ENCODE results near the gene SPRYD3. TPM values are rescaled to one million over a fixed set of nuclear protein-coding genes. Genes with fewer than 3 reads are reported as not detected.
A peak's percentile ranks its signal among the peaks of the same experiment; 100 is the strongest.

The SPRYD3 gene
- total and polyA plus RNA-seq, 3 experiments from 2014 or later = 40.1 to 63.0 (median 43.3) TPM

DNA sequence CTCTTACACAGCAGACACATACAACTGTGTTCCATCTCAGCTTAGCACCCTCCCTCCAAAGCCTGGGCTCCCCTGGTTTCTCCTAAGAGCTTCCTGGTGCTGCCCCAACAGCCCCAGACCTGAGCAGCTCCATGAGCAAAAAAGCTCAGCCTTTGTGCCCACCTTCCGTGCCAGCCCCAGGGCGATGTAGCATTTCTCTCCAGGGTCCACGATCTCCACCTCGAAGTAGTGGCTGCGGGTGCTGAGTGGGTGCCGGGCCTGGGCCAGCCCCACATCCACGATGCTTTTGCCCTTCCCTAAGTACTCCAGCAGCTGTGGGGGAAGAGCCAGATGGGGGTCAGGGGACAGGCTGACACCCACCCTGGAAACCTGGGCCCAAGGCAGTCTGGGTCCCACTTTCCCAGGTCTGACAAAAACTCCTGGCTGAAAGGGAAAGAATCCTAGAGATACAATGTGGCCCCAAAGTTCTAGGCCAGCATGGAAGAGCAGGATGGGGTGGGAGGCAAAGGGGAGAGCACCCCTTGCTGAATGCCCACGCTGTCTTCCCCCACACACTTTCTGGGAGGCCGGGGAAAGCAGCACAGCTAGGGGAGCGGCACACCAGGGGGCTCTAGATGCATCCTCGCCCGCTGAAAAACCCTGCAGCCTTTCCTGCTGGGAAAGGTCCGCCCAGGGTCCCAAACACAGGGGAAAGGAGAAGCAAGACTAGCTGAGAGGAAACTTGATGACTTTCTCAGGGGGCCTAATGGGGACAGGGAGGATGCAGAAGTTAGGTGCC is 11.0 kb downstream of the SPRYD3 start:
- Histone ChIP-seq H3K27me3 (ENCODE audit: insufficient read depth, low read length, poor library complexity, severe bottlenecking) (no peaks in the 10 kb centered on the region), H3K4me1 (ENCODE audit: insufficient read depth, low read length) (peaks cover 7% of the 10 kb centered on the region), H3K9me3 (ENCODE audit: low read length) (no peaks in the 10 kb centered on the region), H3K4me3 (ENCODE audit: low read length) (no peak overlapping the region), H3K36me3 (ENCODE audit: insufficient read depth, low read length) (peaks cover 21% of the 10 kb centered on the region), H3K27ac (ENCODE audit: low read depth, low read length) (no peak overlapping the region)
- ChIA-PET POLR2A (no interaction called here), CTCF (interaction anchor here (1.4 to 10.9 kb wide), 4 partner anchors 13 to 122 kb away, joined by 3 to 243 read pairs (median 37); partner anchors contain the start of genes EIF4B, IGFBP6 and SOAT2)
- Mint-ChIP-seq H3K4me3 (no peak overlapping the region), H3K36me3 (peaks cover 4 to 93% (median 9%) of the 10 kb centered on the region in 3 donors), H3K9me3 (no peaks in the 10 kb centered on the region), H3K4me1 (peaks cover 15 to 31% (median 28%) of the 10 kb centered on the region in 3 donors), H3K27me3 (no peaks in the 10 kb centered on the region), H3K27ac (peak overlapping the region in 3 of 8 donors; percentile 18 to 84 (median 19))
- peak in 1 of 5 donors; percentile 33 for DNase-seq

DNA sequence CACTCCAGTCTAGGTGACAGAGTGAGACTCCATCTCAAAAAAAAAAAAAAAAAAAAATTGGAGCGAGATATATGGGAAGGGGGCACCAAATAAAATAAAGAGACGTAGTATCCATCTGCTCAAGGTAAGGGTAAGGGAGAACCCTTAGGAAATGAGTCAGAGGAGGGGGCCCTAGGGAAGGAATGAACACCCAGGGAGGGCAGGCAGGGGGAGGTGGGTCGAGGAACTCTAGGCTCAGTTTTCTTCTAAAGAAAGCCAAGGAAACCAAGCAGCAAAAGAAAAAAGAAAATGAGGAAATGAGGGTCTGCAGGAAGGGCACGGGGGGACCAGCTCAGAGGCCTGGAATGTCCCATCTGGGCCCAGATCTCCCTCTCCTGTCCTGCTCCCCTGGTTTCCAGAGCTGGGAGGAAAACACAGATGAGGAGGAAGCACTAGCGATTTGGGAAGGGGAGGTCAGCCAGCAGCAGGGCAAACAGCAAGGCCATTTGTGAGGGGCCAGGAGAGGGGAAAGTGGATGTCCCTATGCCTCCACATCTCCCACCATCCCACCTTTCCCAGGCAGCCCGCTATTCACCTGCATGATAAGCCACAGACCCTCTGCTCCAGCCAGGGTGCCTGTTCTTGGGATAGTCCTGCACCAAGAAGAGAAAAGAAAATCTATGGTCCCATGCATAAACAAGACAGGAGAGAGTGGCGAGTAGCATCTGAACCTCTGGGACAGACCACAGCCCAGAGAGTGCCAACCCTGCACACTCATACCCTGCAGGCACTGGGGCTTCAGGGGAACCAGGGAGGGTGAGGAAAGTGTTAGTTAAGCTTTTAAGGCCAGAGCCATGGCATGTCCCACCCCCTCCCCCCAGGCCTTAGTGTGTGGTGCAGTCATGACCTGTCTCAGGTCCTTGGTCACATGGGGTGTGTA is 11.9 kb downstream of the SPRYD3 start:
- peaks cover 21% of the 10 kb centered on the region for H3K36me3 ChIP-seq (ENCODE audit: insufficient read depth, low read length)
- H3K27ac Mint-ChIP-seq = peak overlapping the region in 4 of 8 donors; percentile 27 to 95 (median 84)
- POLR2A ChIA-PET = no interaction called here

DNA sequence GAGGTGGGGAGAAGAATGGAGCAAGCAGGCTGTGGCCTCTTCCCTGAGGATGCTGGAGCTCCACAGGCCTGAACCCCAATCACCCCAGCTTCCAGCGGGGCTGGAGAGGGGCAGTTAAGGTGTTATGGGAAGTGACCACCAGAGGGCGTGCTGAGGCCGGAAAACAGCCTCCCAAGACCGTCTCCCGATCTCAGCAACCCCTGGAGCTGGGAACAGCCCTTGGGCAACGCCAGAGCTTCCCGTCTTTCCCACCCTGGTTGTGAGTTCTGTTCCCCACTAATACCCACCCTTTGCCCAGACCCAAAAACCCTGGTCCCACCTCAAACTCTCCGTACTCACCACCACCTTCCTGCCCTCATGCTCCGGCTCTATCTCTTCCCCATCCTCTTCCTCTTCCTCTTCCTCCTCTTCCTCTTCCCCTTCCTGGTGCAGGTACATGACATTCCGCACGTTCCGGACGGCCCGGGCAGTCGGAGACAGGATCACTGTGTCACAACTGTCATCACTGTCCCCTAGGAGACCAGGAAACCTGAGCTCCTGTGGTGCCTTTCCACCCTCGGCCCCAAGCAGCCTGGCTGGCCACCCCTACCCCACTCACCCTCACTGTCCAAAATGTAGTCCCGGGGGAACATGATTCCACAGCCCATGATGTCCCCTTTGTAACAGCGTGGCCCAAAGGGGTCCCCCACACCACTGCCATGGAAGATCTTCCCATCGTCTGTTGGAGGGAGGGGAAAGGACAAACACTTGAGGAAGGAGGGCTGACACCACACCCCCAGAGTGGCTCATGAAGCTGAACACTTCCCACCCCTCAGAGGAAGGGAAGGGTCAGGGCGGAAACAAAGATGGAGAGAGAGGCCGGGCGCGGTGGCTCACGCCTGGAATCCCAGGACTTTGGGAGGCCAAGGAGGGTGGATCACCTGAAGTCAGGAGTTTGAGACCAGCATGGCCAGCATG is 12.9 kb downstream of the SPRYD3 start:
- H3K27me3 ChIP-seq (ENCODE audit: insufficient read depth, low read length, poor library complexity, severe bottlenecking) = no peaks in the 10 kb centered on the region
- ChIA-PET CTCF (interaction anchor here (0.7 to 10.9 kb wide), 37 partner anchors 9 to 356 kb away, joined by 3 to 243 read pairs (median 5); partner anchors contain the start of genes AAAS, CSAD, ESPL1 and IGFBP6), POLR2A (interaction anchor here (0.6 to 1.3 kb wide), 4 partner anchors 13 to 70 kb away, joined by 3 to 7 read pairs (median 4); partner anchors contain the start of genes IGFBP6 and SPRYD3)
- H3K4me1 Mint-ChIP-seq = peaks cover 10 to 24% (median 17%) of the 10 kb centered on the region in 3 donors
- no peaks in the 10 kb centered on the region for H3K27me3 Mint-ChIP-seq
- H3K4me3 ChIP-seq (ENCODE audit: low read length) = no peak overlapping the region
- peak; percentile 51 to 74 (median 61) for DNase-seq
- H3K27ac ChIP-seq (ENCODE audit: low read depth, low read length) = no peak overlapping the region
- peaks cover 17% of the 10 kb centered on the region for H3K36me3 ChIP-seq (ENCODE audit: insufficient read depth, low read length)
- peaks cover 4 to 80% (median 4%) of the 10 kb centered on the region in 3 donors for H3K36me3 Mint-ChIP-seq
- no peaks in the 10 kb centered on the region for H3K9me3 Mint-ChIP-seq
- H3K4me1 ChIP-seq (ENCODE audit: insufficient read depth, low read length) = peaks cover 7% of the 10 kb centered on the region
- H3K9me3 ChIP-seq (ENCODE audit: low read length) = no peaks in the 10 kb centered on the region
- H3K4me3 Mint-ChIP-seq = no peak overlapping the region
- H3K27ac Mint-ChIP-seq = peak overlapping the region in 6 of 8 donors; percentile 64 to 91 (median 78)

More for the DNA sequence above, 11.9 kb downstream of the SPRYD3 start:
- Histone ChIP-seq H3K9me3 (ENCODE audit: low read length) (no peaks in the 10 kb centered on the region), H3K27me3 (ENCODE audit: insufficient read depth, low read length, poor library complexity, severe bottlenecking) (no peaks in the 10 kb centered on the region), H3K4me1 (ENCODE audit: insufficient read depth, low read length) (peaks cover 7% of the 10 kb centered on the region), H3K4me3 (ENCODE audit: low read length) (no peak overlapping the region), H3K27ac (ENCODE audit: low read depth, low read length) (no peak overlapping the region)
- Mint-ChIP-seq H3K27me3 (no peaks in the 10 kb centered on the region), H3K4me1 (peaks cover 12 to 25% (median 24%) of the 10 kb centered on the region in 3 donors), H3K36me3 (peaks cover 4 to 90% (median 7%) of the 10 kb centered on the region in 3 donors), H3K9me3 (no peaks in the 10 kb centered on the region), H3K4me3 (no peak overlapping the region)
- CTCF ChIA-PET = interaction anchor here (1.1 to 10.9 kb wide), 14 partner anchors 8 to 278 kb away, joined by 3 to 243 read pairs (median 8); partner anchors contain the start of genes ESPL1, IGFBP6, SOAT2 and SPRYD3
- DNase-seq = peak in 1 of 5 donors; percentile 20

DNA sequence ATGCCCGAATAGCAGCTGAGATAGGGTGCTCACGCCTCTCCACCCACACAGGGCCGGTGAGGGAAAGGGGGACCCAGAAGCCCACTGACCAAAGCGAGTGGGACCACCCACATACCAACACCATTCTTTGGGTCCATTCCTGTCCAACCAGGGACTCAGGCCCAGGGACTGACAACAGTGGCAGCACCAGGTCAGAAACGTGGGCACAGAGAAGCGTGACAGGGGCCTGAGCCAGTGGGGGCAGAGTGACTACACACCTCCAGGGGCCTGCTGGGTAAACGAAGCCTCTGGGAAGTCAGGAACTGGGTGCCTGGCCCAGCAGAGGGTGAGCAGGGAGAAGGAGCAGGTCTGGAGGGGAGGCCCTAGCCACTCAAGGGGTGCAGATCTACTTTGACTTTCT is 13.7 kb downstream of the SPRYD3 start:
- no peak overlapping the region for H3K4me3 ChIP-seq (ENCODE audit: low read length)
- no peaks in the 10 kb centered on the region for H3K27me3 ChIP-seq (ENCODE audit: insufficient read depth, low read length, poor library complexity, severe bottlenecking)
- H3K9me3 ChIP-seq (ENCODE audit: low read length) = no peaks in the 10 kb centered on the region
- peak in 1 of 5 donors; percentile 16 for DNase-seq
- Mint-ChIP-seq H3K27ac (peak overlapping the region in 1 of 8 donors; percentile 4), H3K4me3 (no peak overlapping the region), H3K9me3 (no peaks in the 10 kb centered on the region), H3K36me3 (peaks cover 4 to 72% (median 4%) of the 10 kb centered on the region in 3 donors), H3K27me3 (no peaks in the 10 kb centered on the region), H3K4me1 (peaks cover 8 to 18% (median 13%) of the 10 kb centered on the region in 3 donors)
- H3K4me1 ChIP-seq (ENCODE audit: insufficient read depth, low read length) = peaks cover 7% of the 10 kb centered on the region
- peaks cover 17% of the 10 kb centered on the region for H3K36me3 ChIP-seq (ENCODE audit: insufficient read depth, low read length)
- no peak overlapping the region for H3K27ac ChIP-seq (ENCODE audit: low read depth, low read length)
- ChIA-PET POLR2A (interaction anchor here (0.6 to 1.3 kb wide), 4 partner anchors 14 to 71 kb away, joined by 3 to 7 read pairs (median 4); partner anchors contain the start of genes IGFBP6 and SPRYD3), CTCF (interaction anchor here (0.7 to 10.9 kb wide), 32 partner anchors 11 to 356 kb away, joined by 3 to 243 read pairs (median 5); partner anchors contain the start of genes AAAS, CSAD, ESPL1 and IGFBP6)

DNA sequence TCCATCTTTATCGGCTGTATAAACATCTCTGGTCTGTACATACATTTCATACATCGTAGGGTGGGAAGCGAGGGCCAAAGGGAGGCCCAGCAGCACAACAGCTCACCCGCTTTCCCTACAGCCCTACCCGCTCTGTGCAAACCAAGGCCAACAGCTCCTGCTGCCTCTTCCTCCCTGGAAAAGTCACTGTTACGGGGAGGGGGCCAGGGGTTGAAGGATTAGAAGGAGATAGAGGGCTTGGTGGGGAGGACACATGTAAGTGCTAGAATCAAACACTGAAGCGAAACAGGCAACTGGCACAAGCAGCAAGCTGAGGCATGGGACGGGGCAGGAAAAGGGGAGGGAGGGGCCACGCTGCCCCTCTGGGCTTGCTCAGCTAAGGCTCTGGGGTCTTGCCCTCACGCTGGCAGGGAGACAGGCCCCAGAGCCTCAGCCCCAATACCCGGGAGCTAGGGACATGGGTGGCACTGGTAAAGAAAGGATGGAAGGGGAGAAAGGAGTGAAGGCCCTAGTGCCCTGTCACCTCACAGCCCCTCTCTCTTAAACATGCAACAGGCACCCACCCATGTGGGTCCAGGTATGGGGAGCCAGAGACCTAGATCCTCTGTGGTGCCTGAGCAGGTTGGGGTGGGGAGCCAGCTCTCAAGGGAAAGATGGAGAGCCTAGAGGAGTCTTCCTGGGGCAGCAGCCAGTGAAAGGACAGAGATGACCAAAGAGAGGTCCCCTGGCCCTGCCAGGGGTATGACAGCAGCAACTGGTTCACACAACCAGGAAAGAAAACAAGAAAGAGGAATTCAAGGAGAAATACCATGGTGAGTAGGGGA is 14.4 kb downstream of the SPRYD3 start:
- H3K36me3 Mint-ChIP-seq = peaks cover 4 to 66% (median 4%) of the 10 kb centered on the region in 3 donors
- H3K4me3 Mint-ChIP-seq = peak overlapping the region in 1 of 7 donors; percentile 26
- H3K4me1 ChIP-seq (ENCODE audit: insufficient read depth, low read length) = peaks cover 7% of the 10 kb centered on the region
- POLR2A ChIA-PET = interaction anchor here (0.7 kb wide), 1 partner anchor 14 kb away, joined by 3 read pairs; the partner anchor contains the start of gene SPRYD3
- H3K4me3 ChIP-seq (ENCODE audit: low read length) = no peak overlapping the region
- peak overlapping the region in 5 of 8 donors; percentile 4 to 50 (median 47) for H3K27ac Mint-ChIP-seq
- H3K27ac ChIP-seq (ENCODE audit: low read depth, low read length) = no peak overlapping the region
- H3K4me1 Mint-ChIP-seq = peaks cover 8 to 15% (median 8%) of the 10 kb centered on the region in 3 donors
- peaks cover 17% of the 10 kb centered on the region for H3K36me3 ChIP-seq (ENCODE audit: insufficient read depth, low read length)
- no peaks in the 10 kb centered on the region for H3K9me3 ChIP-seq (ENCODE audit: low read length)
- no peaks in the 10 kb centered on the region for H3K27me3 ChIP-seq (ENCODE audit: insufficient read depth, low read length, poor library complexity, severe bottlenecking)
- CTCF ChIA-PET = interaction anchor here (0.7 to 10.9 kb wide), 20 partner anchors 10 to 357 kb away, joined by 3 to 243 read pairs (median 6); partner anchors contain the start of genes AAAS, IGFBP6, MYG1 and SOAT2
- no peak for DNase-seq
- H3K27me3 Mint-ChIP-seq = no peaks in the 10 kb centered on the region
- H3K9me3 Mint-ChIP-seq = no peaks in the 10 kb centered on the region

Measured in CD8-positive, alpha-beta memory T cell (primary cell).